ENCODE data around the gene MSH5. TPM values are rescaled to one million over a fixed set of nuclear protein-coding genes. Genes with fewer than 3 reads are reported as not detected.
A peak's percentile ranks its signal among the peaks of the same experiment; 100 is the strongest.

Gene MSH5
- total and polyA plus RNA-seq, 5 donors: 1.8 to 3.2 (median 3.0) TPM

DNA sequence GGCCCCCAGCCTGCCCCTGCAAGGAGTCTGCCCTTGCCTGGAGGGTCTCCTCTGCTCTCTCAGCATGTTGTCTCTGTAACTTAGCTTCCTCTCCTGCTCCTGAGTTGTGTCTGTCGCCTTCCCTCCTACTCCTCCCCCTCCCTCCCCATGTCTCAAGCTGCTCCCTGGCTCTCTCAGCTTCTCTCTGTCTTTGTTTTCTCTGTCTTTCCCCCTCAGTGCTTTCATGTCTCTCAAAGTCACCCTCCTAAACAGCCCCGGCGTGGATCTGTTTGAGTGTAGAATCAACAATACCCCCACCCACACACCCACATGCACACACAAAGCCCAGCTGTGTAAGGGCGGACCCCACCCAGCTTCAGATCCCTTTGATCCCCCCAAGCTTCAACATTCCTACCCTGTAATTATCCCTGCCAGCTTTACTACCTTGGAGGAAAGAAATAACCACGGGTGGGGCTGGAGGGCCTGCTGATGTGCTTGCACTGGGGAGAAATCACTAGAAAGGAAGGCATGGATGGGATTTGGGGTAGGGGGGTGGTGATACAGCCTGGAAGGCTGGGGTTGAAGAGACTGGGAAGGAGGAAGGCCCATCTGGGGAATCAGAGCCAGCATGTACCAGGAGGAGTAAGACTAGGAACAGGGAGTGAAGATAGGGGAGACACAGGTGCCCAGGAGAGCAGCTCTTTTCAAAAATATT lies 25.7 kb upstream of the MSH5 start:
- H3K9me3 ChIP-seq (ENCODE audit: control insufficient read depth, low read length): no peaks in the 10 kb centered on the region
- intact Hi-C loops (cut with DNase I): no loop called here

DNA sequence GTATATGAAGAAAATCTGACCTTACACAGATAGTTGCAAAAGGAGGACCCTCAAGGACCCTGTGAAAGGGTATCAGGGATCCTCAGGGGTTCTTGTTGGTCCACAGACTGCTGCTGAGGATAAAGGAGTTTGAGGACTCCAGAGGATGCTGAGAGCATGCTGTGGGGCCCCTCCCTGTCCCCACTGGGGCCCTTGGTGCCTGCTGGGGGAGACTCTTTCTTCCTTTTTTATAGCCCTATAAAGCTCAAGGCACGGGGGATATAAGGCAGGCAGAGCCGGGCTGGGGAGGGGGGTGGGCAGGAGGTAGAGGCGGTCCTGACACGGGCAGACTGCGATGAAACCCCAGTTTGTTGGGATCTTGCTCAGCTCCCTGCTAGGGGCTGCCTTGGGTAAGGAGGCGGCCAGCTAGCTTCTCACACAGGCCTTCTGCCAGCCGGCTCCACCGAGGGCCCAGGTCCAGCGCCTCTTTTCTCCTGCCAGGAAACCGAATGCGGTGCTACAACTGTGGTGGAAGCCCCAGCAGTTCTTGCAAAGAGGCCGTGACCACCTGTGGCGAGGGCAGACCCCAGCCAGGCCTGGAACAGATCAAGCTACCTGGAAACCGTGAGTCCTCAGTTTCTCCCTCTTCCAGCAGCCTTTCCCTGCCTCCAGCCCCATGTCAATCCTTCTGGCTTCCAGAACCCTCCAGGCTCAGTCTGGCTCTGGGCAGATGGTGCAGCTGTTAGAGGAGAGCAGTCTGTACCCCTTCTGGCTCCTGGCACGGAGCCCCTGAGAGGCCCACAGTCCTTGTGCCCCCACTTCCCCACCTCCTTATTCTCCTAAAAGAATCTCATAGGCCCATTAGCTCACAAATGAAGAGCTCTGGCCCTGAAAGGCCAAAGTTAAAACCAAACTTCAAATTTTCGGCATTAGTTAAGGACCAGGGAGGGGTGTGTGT lies 24.5 kb upstream of the MSH5 start, which contains the start of gene LY6G6D:
Gene LY6G6D, plus strand, starts transcription at position 327 of the 937 bp plus-strand sequence. Its CDS starts 8 bp downstream, at position 335.
- DNase-seq: no peak
- no peak within 1 kb of the TSS for H3K4me3 ChIP-seq (ENCODE audit: low read length)
- H3K27me3 ChIP-seq (ENCODE audit: control insufficient read depth, insufficient read depth): no peaks in the 10 kb centered on the region
- WGBS: 72% methylated on average over 16 of the region's 16 CpGs
- no peak within 1 kb of the TSS for H3K27ac ChIP-seq (ENCODE audit: low read length)
- H3K4me1 ChIP-seq (ENCODE audit: control insufficient read depth, insufficient read depth, low read length): no peaks in the 10 kb centered on the region
- no peak for ATAC-seq
- intact Hi-C loops (cut with DNase I): no loop called here
- no peaks in the 10 kb centered on the region for H3K9me3 ChIP-seq (ENCODE audit: control insufficient read depth, low read length)

More for the DNA sequence above, 25.7 kb upstream of the MSH5 start:
- Histone ChIP-seq H3K4me3 (ENCODE audit: low read length) (no peak overlapping the region), H3K27ac (ENCODE audit: low read length) (no peak overlapping the region), H3K4me1 (ENCODE audit: control insufficient read depth, insufficient read depth, low read length) (no peaks in the 10 kb centered on the region), H3K27me3 (ENCODE audit: control insufficient read depth, insufficient read depth) (no peaks in the 10 kb centered on the region)
- 47% methylated on average over 5 of the region's 5 CpGs for WGBS
- ATAC-seq (no peak), DNase-seq (no peak)

DNA sequence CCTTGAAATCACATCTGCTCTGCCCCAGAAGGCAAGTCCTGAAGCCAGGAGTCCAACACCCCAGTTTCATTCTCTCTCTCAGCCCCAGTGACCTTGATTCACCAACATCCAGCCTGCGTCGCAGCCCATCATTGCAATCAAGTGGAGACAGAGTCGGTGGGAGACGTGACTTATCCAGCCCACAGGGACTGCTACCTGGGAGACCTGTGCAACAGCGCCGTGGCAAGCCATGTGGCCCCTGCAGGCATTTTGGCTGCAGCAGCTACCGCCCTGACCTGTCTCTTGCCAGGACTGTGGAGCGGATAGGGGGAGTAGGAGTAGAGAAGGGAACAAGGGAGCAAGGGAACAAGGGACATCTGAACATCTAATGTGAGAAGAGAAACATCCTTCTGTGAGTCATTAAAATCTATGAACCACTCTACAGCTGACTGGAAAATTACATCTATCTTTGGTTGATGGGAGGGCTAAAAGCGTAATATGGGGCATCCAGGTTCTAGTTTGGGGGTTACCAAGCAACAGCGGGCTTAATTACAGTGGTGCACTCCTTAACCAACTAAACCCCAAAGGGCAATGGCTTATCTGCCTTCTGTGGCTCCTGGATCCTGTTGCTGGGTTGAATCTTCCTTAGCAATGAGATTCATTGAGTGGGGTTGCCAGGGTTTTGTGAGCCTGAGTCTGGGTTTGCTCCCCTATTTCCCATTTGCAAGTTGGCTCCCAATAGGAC lies 22.1 kb upstream of the MSH5 start:
- WGBS: 66% methylated on average over 10 of the region's 10 CpGs
- H3K4me1 ChIP-seq (ENCODE audit: control insufficient read depth, insufficient read depth, low read length): no peaks in the 10 kb centered on the region
- DNase-seq (no peak), ATAC-seq (no peak)
- H3K27me3 ChIP-seq (ENCODE audit: control insufficient read depth, insufficient read depth): no peaks in the 10 kb centered on the region
- no peak overlapping the region for H3K27ac ChIP-seq (ENCODE audit: low read length)
- H3K9me3 ChIP-seq (ENCODE audit: control insufficient read depth, low read length): no peaks in the 10 kb centered on the region
- H3K4me3 ChIP-seq (ENCODE audit: low read length): no peak overlapping the region
- intact Hi-C loops (cut with DNase I): no loop called here

DNA sequence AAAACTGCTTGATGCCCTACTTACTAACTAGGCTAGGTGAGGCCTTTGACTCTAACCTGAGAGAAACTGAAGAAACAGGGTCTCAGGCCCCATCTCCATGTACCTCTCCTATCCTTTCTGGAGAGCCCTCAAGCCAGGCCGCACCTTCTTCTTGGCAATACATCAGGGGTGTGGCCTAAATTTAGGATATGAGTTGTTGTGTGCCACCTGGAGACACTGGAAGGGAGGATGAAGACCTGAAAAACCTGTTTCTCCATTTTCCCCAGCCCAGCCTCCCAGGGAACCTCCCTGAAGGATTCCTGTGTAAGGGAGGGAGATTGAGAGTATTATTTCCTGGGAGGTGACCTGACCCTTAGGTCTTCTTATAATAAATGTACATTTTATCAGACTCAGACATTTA lies 21.5 kb upstream of the MSH5 start:
- H3K4me1 ChIP-seq (ENCODE audit: control insufficient read depth, insufficient read depth, low read length): no peaks in the 10 kb centered on the region
- WGBS: 86% methylated on average over 1 of the region's 1 CpG
- ATAC-seq (no peak), DNase-seq (no peak)
- no peak overlapping the region for H3K27ac ChIP-seq (ENCODE audit: low read length)
- H3K4me3 ChIP-seq (ENCODE audit: low read length): no peak overlapping the region
- intact Hi-C loops (cut with DNase I): no loop called here
- no peaks in the 10 kb centered on the region for H3K9me3 ChIP-seq (ENCODE audit: control insufficient read depth, low read length)
- no peaks in the 10 kb centered on the region for H3K27me3 ChIP-seq (ENCODE audit: control insufficient read depth, insufficient read depth)

DNA sequence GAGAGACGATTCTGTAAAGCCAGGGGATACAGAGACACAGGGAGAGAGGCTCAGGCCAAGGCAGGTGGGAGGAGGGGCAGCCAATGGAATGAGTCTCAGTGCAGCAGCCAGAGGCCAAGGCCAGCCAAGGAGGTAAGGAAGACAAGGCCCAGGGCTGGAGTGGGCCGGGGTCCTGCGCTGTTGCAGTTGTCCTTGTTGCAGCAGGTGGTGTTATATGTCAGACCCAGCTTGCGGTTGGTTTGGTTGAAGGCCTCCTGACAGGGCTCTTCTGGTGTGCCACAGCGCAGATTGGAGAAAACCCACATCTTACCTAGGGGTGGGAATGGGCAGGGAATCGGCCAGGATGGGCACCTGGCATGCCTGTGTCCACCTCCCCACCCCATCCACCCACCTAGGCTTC lies 20.8 kb upstream of the MSH5 start:
- no peak overlapping the region for H3K4me3 ChIP-seq (ENCODE audit: low read length)
- DNase-seq (no peak), ATAC-seq (no peak)
- no peak overlapping the region for H3K27ac ChIP-seq (ENCODE audit: low read length)
- intact Hi-C loops (cut with DNase I): no loop called here
- H3K4me1 ChIP-seq (ENCODE audit: control insufficient read depth, insufficient read depth, low read length): no peaks in the 10 kb centered on the region
- WGBS: 85% methylated on average over 6 of the region's 6 CpGs
- no peaks in the 10 kb centered on the region for H3K27me3 ChIP-seq (ENCODE audit: control insufficient read depth, insufficient read depth)
- H3K9me3 ChIP-seq (ENCODE audit: control insufficient read depth, low read length): no peaks in the 10 kb centered on the region

DNA sequence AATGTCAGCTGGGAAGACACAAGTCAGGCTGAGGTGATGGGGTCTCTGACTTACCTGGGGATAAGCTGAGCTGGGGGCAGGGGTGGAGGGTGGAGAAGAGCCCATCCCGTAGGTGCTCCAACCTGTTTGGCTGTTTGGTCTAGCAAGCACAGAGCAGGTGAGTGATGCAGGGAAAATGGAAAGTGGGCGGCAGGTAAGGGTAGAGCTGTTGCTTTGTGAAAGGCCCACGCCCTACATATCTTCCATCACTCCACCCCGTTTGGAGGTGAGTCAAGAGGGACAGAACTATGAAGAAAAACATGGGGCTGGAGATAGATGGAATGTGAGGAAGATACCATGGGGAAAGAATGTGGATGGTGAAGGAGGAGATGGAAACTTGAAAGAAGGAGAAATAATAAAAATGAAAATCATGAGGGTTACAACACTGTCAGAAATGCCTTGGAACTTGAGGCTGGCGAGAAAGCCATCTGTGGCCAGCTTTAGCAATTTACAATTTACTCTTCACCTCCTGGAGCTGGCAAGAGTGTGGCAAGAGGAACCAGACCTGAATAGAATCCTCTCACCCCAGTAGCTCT lies 19.5 kb upstream of the MSH5 start:
- Histone ChIP-seq H3K27ac (ENCODE audit: low read length) (no peak overlapping the region), H3K9me3 (ENCODE audit: control insufficient read depth, low read length) (no peaks in the 10 kb centered on the region), H3K27me3 (ENCODE audit: control insufficient read depth, insufficient read depth) (no peaks in the 10 kb centered on the region), H3K4me3 (ENCODE audit: low read length) (no peak overlapping the region), H3K4me1 (ENCODE audit: control insufficient read depth, insufficient read depth, low read length) (no peaks in the 10 kb centered on the region)
- ATAC-seq: no peak
- 83% methylated on average over 5 of the region's 5 CpGs for WGBS
- intact Hi-C loops (cut with DNase I): loop anchor here in 1 of 4 donors (10.0 kb wide), 1 partner anchor 115 kb away; no protein-coding TSS in a partner anchor
- no peak for DNase-seq

DNA sequence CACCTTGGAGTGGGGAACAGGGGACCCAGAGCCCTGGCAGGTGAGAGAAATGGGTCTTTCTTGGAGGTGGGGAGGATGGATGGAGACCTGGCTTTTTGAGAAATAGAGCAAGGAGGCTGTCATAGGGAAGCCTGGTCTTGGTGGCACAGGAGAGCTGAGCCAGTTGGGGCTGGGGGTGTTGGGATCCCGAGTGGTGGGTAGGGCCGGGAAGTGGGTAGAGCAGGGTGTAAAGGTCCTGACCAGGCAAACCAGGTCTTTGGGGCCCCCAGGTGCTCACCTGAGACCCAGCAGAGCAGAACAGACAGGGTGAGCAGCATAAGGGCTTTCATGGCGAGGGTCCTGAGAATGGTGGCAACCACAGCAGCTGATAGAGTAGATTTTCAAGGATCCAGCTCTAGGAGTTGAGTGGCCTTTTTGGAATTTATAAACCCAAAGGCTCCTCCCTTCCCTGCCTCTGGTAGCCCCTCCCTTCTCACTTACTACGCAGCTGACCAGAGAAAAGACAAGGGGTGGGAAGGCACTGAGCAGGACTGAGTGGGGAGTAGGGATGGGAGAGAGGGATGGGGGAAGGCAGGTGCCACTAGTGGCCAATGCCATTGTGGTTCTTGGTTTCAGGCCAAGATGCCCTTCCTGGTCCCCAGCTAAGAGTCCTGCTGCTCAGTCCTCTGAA lies 18.3 kb upstream of the MSH5 start, which contains the start of gene LY6G6C:
Gene LY6G6C, minus strand, starts transcription at position 396 of the 670 bp plus-strand sequence. Its CDS starts 67 bp downstream, at position 329.
- WGBS: 90% methylated on average over 4 of the region's 4 CpGs
- Histone ChIP-seq H3K9me3 (ENCODE audit: control insufficient read depth, low read length) (no peaks in the 10 kb centered on the region), H3K4me1 (ENCODE audit: control insufficient read depth, insufficient read depth, low read length) (no peaks in the 10 kb centered on the region), H3K27me3 (ENCODE audit: control insufficient read depth, insufficient read depth) (no peaks in the 10 kb centered on the region), H3K4me3 (ENCODE audit: low read length) (no peak within 1 kb of the TSS), H3K27ac (ENCODE audit: low read length) (no peak within 1 kb of the TSS)
- DNase-seq (no peak), ATAC-seq (no peak)
- intact Hi-C loops (cut with DNase I): loop anchor here in 1 of 4 donors (10.0 kb wide), 1 partner anchor 113 kb away; no protein-coding TSS in a partner anchor

DNA sequence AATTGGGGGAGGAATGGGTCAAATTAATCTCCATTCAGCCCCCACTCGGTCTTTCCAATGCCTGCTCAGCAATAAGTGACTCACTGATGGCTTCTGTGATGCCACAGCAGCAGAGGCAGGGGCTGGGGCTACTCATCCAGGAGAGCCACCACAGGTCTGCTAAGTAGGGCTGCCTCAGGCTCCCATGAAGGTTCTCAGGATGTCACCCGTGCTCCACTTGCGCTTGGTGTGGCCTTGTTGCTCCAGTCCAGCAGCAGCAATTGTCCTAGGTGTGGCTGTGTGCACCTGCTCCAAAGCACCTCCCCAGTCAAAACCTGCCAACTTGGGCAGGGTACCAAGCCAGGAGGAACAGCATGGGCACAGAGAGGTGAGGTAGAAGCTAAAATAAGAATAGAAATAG lies 17.6 kb upstream of the MSH5 start:
- ATAC-seq (no peak), DNase-seq (peak in 1 of 3 donors; percentile 36)
- intact Hi-C loops (cut with DNase I): loop anchor here in 1 of 4 donors (10.0 kb wide), 1 partner anchor 113 kb away; no protein-coding TSS in a partner anchor
- no peaks in the 10 kb centered on the region for H3K9me3 ChIP-seq (ENCODE audit: control insufficient read depth, low read length)
- H3K27me3 ChIP-seq (ENCODE audit: control insufficient read depth, insufficient read depth): no peaks in the 10 kb centered on the region
- 94% methylated on average over 3 of the region's 3 CpGs for WGBS
- no peak overlapping the region for H3K4me3 ChIP-seq (ENCODE audit: low read length)
- H3K4me1 ChIP-seq (ENCODE audit: control insufficient read depth, insufficient read depth, low read length): no peaks in the 10 kb centered on the region
- H3K27ac ChIP-seq (ENCODE audit: low read length): no peak overlapping the region

DNA sequence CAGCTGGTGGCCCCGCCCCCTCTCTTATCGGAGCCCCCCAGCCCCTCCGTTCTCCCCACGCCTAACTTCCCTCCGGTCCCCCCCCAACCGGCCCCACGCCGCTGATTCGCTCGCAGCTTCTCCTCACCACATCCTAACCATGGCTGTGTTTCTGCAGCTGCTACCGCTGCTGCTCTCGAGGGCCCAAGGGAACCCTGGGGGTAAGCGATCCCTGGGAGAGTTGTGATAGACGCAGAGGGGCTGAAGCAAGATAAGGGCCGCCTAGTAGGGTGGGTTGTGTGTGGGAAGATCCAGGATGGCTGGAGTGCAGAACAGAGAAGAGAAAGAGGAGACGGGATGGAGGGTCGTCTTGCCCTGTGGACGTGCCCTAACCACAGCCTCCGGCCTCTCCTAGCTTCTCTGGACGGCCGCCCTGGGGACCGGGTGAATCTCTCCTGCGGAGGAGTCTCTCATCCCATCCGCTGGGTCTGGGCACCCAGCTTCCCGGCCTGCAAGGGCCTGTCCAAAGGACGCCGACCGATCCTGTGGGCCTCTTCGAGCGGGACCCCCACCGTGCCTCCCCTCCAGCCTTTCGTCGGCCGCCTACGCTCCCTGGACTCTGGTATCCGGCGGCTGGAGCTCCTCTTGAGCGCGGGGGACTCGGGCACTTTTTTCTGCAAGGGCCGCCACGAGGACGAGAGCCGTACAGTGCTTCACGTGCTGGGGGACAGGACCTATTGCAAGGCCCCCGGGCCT lies 16.4 kb upstream of the MSH5 start, which contains the start of gene MPIG6B:
Gene MPIG6B, plus strand, starts transcription at position 129 of the 735 bp plus-strand sequence. Its CDS starts 11 bp downstream, at position 140.
- H3K27ac ChIP-seq (ENCODE audit: low read length): no peak within 1 kb of the TSS
- H3K27me3 ChIP-seq (ENCODE audit: control insufficient read depth, insufficient read depth): no peaks in the 10 kb centered on the region
- DNase-seq: peak in 2 of 3 donors; percentile 31 to 53
- H3K4me3 ChIP-seq (ENCODE audit: low read length): no peak within 1 kb of the TSS
- 56% methylated on average over 46 of the region's 46 CpGs for WGBS
- intact Hi-C loops (cut with DNase I): loop anchor here in 1 of 4 donors (10.0 kb wide), 1 partner anchor 111 kb away; no protein-coding TSS in a partner anchor
- no peak for ATAC-seq
- H3K9me3 ChIP-seq (ENCODE audit: control insufficient read depth, low read length): no peaks in the 10 kb centered on the region
- no peaks in the 10 kb centered on the region for H3K4me1 ChIP-seq (ENCODE audit: control insufficient read depth, insufficient read depth, low read length)
